NCI-H128 (cell line): ENCODE measurements around the gene RANBP1.

Experiments
- DNase-seq: peaks from one replicate; lab custom pipeline; 2025; ENCODE audit not compliant: unreplicated experiment; lab: John Stamatoyannopoulos, UW

RANBP1 gene

GRCh38 chr22:20088263-20088648 is 27.6 kb upstream of the RANBP1 start:
- DNase-seq = no peak

GRCh38 chr22:20089226-20089976 is 26.5 kb upstream of the RANBP1 start:
- no peak for DNase-seq

- DNase-seq = no peak
These were observed 25.8 kb upstream of the RANBP1 start for GRCh38 chr22:20089977-20090729.

GRCh38 chr22:20090730-20091240 is 25.1 kb upstream of the RANBP1 start:
- no peak for DNase-seq

GRCh38 chr22:20091690-20092476 is 24.0 kb upstream of the RANBP1 start:
- no peak for DNase-seq

- DNase-seq = no peak
These were observed 23.4 kb upstream of the RANBP1 start for GRCh38 chr22:20092477-20092854.

GRCh38 chr22:20093418-20094196 is 22.3 kb upstream of the RANBP1 start:
- no peak for DNase-seq

GRCh38 chr22:20094197-20094807 is 21.6 kb upstream of the RANBP1 start:
- DNase-seq = no peak

- no peak for DNase-seq
These were observed 20.4 kb upstream of the RANBP1 start for GRCh38 chr22:20095521-20095920.

GRCh38 chr22:20096574-20097420 is 19.1 kb upstream of the RANBP1 start:
- DNase-seq = no peak

- no peak for DNase-seq
These were observed 16.7 kb upstream of the RANBP1 start for GRCh38 chr22:20099099-20099711.

GRCh38 chr22:20101638-20102037 is 14.3 kb upstream of the RANBP1 start:
- no peak for DNase-seq

- no peak for DNase-seq
These were observed 13.6 kb upstream of the RANBP1 start for GRCh38 chr22:20102203-20102780.

- DNase-seq = no peak
These were observed 10.3 kb upstream of the RANBP1 start for GRCh38 chr22:20105456-20106204.

- DNase-seq = no peak
These were observed 9.6 kb upstream of the RANBP1 start for GRCh38 chr22:20106205-20106848.

GRCh38 chr22:20106849-20107237 is 9.1 kb upstream of the RANBP1 start:
- no peak for DNase-seq

GRCh38 chr22:20107471-20107901 is 8.4 kb upstream of the RANBP1 start:
- no peak for DNase-seq
